Ectodermal cell (in vitro differentiated cells): ENCODE measurements around the gene SLC12A8.

Experiments
- H3K27ac ChIP-seq: 2 replicates; pipeline ENCODE4 v1.7.0; 2013; ENCODE audit warnings: mild to moderate bottlenecking, low read depth, low read length; ENCODE audit not compliant: insufficient read depth, poor library complexity, severe bottlenecking
- H3K27me3 ChIP-seq: 2 replicates; pipeline ENCODE4 v1.7.0; 2013; ENCODE audit warnings: mild to moderate bottlenecking, low read length; ENCODE audit not compliant: insufficient read depth, control insufficient read depth, poor library complexity, severe bottlenecking
- H3K36me3 ChIP-seq: one replicate; pipeline ENCODE4 v1.7.0; 2013; ENCODE audit warnings: low read length; ENCODE audit not compliant: control insufficient read depth, insufficient read depth
- H3K4me1 ChIP-seq: one replicate; pipeline ENCODE4 v1.7.0; 2013; ENCODE audit warnings: low read length; ENCODE audit not compliant: control insufficient read depth, insufficient read depth
- H3K4me3 ChIP-seq: 2 replicates; pipeline ENCODE4 v1.7.0; 2013; ENCODE audit warnings: low read depth, low read length, control low read depth; ENCODE audit not compliant: insufficient read depth
- H3K9me3 ChIP-seq: 2 replicates; pipeline ENCODE4 v1.7.0; 2013; ENCODE audit warnings: mild to moderate bottlenecking, low read length, moderate library complexity; ENCODE audit not compliant: control insufficient read depth
- WGBS, 2 experiments: methylation state at CpG; one replicate each; pipeline ENCODE4 v1.1.7; 2013; ENCODE audit warnings: missing lambda C conversion rate in 2 of 2; 5-methylcytosine and 5-hydroxymethylcytosine counted together

SLC12A8 gene

DNA sequence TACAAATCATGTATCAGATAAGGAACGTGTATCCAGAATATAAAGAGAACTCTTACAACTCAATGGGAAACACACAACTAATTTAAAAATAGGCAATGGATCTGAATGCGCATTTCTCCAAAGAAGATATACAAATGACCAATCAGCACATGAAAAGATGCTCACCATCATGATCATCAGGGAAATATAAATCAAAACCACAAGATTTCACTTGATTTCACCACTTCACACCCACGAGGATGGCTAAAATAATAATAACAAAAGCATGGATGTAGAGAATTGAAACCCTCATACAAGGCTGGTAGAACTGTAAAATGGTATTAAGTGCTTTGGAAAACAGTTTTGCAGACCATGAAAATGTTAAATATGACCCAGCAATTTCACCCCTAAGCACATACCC is 26.7 kb upstream of the SLC12A8 start:
- no peaks in the 10 kb centered on the region for H3K4me1 ChIP-seq
- no peaks in the 10 kb centered on the region for H3K9me3 ChIP-seq
- H3K36me3 ChIP-seq: no peaks in the 10 kb centered on the region
- WGBS, 2 experiments: 90 to 98% methylated on average over 2 to 3 of the region's 3 CpGs
- H3K27me3 ChIP-seq: no peaks in the 10 kb centered on the region
- no peak overlapping the region for H3K4me3 ChIP-seq
- no peak overlapping the region for H3K27ac ChIP-seq

DNA sequence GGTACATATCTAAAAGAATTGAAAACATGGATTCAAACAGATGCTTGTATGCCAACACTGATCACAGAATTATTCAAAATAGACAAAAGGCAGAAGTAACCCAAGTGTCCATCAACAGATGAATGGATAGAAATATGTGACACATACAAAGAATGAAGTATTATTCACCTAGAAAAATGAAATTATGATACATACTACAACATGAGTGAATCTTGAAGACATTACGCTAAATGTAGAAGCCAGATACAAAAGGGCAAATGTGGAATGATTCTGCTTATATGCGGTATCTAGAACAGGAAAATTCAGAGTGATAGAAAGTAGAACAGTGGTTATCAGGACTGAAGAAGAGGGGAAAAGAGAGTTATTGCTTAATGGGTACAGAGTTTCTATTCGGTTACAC is 26.2 kb upstream of the SLC12A8 start:
- H3K27me3 ChIP-seq: no peaks in the 10 kb centered on the region
- no peaks in the 10 kb centered on the region for H3K9me3 ChIP-seq
- H3K27ac ChIP-seq: no peak overlapping the region
- no peaks in the 10 kb centered on the region for H3K4me1 ChIP-seq
- no peaks in the 10 kb centered on the region for H3K36me3 ChIP-seq
- WGBS, 2 experiments: 94 to 100% methylated on average over 2 of the region's 3 CpGs
- H3K4me3 ChIP-seq: no peak overlapping the region

DNA sequence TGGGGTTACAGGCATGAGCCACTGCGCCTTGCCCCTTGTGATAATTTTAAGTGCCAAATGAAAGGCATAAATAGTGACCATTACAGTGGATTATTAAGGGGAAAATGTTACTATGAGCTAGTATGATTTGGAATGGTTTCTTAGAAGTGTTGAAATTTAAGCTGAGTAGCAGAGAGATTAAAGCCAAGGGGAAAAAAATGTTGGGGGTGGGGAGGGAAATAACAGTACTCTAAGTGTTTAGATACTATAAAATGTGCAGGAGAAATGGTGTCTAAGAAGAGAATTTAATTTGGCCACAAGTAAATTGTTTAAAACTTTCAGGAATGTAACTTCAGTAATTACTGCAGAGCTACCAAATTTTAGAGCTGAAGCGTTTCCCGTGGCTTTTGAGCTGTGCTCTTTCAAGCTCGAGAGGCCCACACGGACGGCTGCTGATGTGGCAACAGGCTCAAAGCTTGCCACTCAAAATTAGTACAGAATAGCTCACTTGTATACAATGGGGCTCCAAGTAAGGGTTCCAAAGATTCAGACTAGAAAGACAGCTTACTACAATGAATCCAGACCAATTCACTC is 23.9 kb upstream of the SLC12A8 start:
- WGBS, 2 experiments: 90 to 91% methylated on average over 6 of the region's 6 CpGs
- Histone ChIP-seq H3K4me1 (no peaks in the 10 kb centered on the region), H3K27ac (no peak overlapping the region), H3K9me3 (no peaks in the 10 kb centered on the region), H3K4me3 (no peak overlapping the region), H3K36me3 (peaks cover 9% of the 10 kb centered on the region), H3K27me3 (no peaks in the 10 kb centered on the region)

DNA sequence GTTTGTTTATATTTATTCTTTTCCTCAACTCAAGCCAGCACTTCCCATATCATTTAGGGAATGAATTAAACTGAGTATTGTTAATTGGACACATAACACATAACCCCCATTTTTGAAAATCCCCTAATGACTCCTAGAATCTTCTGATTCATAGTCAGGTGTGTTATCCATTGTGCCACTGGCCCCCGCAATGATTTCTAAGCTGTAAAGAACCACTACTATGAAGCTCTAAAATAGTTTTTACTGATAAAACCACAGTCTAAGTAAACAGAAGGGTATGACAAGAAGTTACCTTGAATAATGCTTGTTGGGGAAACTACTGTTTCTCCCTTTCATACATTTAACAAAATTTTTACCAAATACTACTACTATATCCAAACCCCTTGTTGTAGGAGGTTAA is 22.3 kb upstream of the SLC12A8 start:
- H3K9me3 ChIP-seq: no peaks in the 10 kb centered on the region
- H3K27me3 ChIP-seq: no peaks in the 10 kb centered on the region
- H3K27ac ChIP-seq: no peak overlapping the region
- 100% methylated on average over 1 of the region's 1 CpG for WGBS, 2 experiments
- H3K4me3 ChIP-seq: no peak overlapping the region
- H3K36me3 ChIP-seq: peaks cover 9% of the 10 kb centered on the region
- no peaks in the 10 kb centered on the region for H3K4me1 ChIP-seq

DNA sequence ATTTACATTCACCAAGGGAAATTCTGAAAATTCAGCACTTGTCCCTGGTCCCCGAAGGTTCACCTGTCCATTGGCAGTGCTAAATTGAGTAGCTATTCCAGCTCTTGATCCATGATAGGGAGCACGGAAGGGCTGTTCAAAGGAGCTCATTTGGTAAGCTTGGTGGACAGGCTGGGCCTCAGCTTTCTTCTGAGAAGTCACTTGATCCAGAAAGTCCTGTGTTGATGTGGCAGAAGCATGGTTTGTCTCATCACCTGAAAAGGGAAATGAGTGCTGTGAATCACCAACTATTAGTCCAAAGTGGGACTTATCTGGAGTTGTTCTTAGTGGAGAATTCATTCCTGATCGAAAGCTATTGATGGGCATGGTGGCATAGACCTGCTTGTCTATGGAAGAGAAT is 19.9 kb upstream of the SLC12A8 start:
- no peaks in the 10 kb centered on the region for H3K4me1 ChIP-seq
- no peak overlapping the region for H3K4me3 ChIP-seq
- H3K9me3 ChIP-seq: no peaks in the 10 kb centered on the region
- 95 to 96% methylated on average over 3 of the region's 3 CpGs for WGBS, 2 experiments
- peaks cover 9% of the 10 kb centered on the region for H3K36me3 ChIP-seq
- no peaks in the 10 kb centered on the region for H3K27me3 ChIP-seq
- no peak overlapping the region for H3K27ac ChIP-seq

DNA sequence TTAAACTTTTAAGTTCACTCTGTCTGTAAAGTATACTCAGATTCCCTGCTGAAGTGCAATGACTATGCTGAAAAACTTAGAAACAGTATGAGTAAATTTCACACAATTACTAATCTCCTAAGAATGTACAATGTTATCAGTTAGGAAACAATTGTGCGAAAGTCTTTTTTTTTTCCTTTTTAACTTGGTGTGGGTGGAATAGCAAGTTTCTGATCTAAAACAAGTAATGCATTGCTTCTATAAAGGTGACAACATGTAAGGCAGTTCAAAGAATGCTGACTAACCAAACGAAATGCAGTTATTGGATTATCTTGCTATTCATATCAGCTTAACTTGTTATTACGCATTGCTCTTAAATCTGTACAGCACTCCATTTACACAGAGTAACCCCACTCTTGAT is 19.3 kb upstream of the SLC12A8 start:
- H3K4me3 ChIP-seq: no peak overlapping the region
- no peaks in the 10 kb centered on the region for H3K9me3 ChIP-seq
- peaks cover 9% of the 10 kb centered on the region for H3K36me3 ChIP-seq
- no peaks in the 10 kb centered on the region for H3K27me3 ChIP-seq
- H3K27ac ChIP-seq: no peak overlapping the region
- 95 to 97% methylated on average over 3 of the region's 3 CpGs for WGBS, 2 experiments
- no peaks in the 10 kb centered on the region for H3K4me1 ChIP-seq

DNA sequence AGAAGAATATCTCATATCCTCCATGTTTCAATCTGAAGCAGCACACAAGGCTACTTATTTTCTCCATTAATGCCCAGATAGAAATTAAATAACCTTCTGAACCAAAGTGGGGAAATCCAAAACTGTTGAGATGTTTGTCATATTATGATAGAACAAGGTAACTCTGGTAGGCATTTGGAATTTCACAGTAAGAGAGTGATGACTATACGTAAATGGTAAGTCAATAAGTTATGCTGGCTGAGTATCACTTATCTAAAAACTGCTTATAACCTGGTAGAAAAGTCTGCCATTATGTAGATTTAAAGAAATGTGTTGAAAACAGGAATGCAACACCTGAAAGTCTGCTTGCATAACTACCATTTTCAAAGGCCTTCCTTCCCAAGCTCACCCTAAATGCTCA is 17.2 kb upstream of the SLC12A8 start:
- peaks cover 9% of the 10 kb centered on the region for H3K36me3 ChIP-seq
- no peak overlapping the region for H3K27ac ChIP-seq
- WGBS, 2 experiments: 95 to 100% methylated on average over 1 of the region's 1 CpG
- no peak overlapping the region for H3K4me3 ChIP-seq
- H3K27me3 ChIP-seq: no peaks in the 10 kb centered on the region
- H3K4me1 ChIP-seq: no peaks in the 10 kb centered on the region
- no peaks in the 10 kb centered on the region for H3K9me3 ChIP-seq

DNA sequence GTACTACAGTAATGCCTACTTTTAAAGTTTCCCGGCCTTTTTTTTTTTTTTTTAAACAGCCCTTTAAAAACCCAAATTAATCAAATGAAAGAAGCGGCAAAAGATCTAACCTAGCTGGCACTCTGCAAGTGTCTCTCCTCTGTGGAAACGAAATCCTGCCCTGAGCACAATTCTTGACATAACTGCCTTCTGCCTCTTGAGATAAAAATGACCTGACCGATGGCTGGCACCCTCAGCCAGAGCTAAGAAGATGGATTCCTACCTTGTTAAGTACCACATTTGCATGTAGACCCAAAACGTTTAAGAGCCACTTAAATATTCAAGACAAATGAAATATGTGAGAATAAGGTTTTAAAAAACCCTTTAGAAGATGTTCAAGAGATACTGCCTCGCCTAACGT is 16.6 kb upstream of the SLC12A8 start:
- no peaks in the 10 kb centered on the region for H3K4me1 ChIP-seq
- no peaks in the 10 kb centered on the region for H3K27me3 ChIP-seq
- no peak overlapping the region for H3K4me3 ChIP-seq
- H3K27ac ChIP-seq: no peak overlapping the region
- no peaks in the 10 kb centered on the region for H3K9me3 ChIP-seq
- peaks cover 9% of the 10 kb centered on the region for H3K36me3 ChIP-seq
- WGBS, 2 experiments: 82 to 88% methylated on average over 6 to 7 of the region's 7 CpGs

DNA sequence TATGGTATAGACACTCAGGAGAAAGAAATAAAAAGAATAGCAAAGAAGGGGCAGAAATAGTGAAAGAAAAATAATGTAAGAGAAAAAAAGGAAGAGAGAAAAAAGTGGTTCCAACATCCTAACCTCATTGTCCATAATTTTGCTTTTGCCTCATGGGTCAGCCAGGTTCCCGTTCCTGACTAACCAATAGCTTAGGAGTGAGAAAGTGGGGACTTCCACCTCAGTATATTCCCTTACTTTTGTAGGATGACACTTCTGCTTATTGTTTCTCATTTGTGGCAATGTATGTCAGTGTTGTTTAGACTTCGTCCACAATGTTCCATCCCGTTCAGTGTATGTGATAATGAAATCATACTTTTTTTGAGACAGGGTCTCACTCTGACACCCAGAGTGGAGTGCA is 9.3 kb upstream of the SLC12A8 start:
- Histone ChIP-seq H3K4me3 (no peak overlapping the region), H3K4me1 (no peaks in the 10 kb centered on the region), H3K9me3 (no peaks in the 10 kb centered on the region), H3K36me3 (no peaks in the 10 kb centered on the region), H3K27ac (no peak overlapping the region), H3K27me3 (no peaks in the 10 kb centered on the region)
- WGBS, 2 experiments: 90 to 98% methylated on average over 3 of the region's 3 CpGs

DNA sequence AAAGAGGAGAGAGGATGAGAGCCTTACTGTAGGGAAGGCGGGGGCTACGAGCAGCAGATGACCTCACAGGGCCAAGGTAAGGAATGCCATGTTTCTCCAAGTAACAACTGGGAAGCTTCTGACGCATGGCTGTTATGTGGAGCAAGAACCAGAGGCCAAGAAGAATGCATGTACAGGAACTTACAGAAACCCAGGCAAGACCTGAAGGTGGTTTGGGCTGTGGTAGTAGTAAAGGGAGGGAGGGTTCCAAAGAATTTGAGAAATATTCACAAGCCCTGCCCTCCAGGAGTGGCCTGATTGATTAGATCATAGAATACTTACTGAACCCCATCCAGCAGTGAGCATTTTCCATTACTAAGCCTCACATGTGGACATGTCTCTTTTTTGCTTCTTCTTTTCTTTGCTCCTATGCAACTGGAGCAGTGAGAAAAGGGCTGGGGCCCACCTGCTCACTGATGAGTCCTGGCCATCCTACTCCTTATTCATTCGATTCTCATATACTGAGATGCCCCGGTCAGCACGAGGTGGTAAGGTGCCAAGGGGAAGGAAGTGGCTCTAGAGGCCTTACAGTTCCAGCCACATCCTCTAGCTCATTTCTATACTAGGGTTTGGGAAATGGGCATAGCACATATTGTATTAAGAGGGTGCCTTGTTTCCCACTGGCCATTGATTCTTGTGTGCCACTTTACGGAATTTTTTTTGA is 8.3 kb upstream of the SLC12A8 start:
- no peak overlapping the region for H3K27ac ChIP-seq
- H3K4me3 ChIP-seq: no peak overlapping the region
- H3K9me3 ChIP-seq: no peaks in the 10 kb centered on the region
- WGBS, 2 experiments: 87 to 89% methylated on average over 7 of the region's 7 CpGs
- no peaks in the 10 kb centered on the region for H3K36me3 ChIP-seq
- no peaks in the 10 kb centered on the region for H3K4me1 ChIP-seq
- H3K27me3 ChIP-seq: no peaks in the 10 kb centered on the region
